Measurements from ENCODE around the gene SMAD7.
A peak's percentile ranks its signal among the peaks of the same experiment; 100 is the strongest.

Gene SMAD7, protein sequence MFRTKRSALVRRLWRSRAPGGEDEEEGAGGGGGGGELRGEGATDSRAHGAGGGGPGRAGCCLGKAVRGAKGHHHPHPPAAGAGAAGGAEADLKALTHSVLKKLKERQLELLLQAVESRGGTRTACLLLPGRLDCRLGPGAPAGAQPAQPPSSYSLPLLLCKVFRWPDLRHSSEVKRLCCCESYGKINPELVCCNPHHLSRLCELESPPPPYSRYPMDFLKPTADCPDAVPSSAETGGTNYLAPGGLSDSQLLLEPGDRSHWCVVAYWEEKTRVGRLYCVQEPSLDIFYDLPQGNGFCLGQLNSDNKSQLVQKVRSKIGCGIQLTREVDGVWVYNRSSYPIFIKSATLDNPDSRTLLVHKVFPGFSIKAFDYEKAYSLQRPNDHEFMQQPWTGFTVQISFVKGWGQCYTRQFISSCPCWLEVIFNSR

DNA sequence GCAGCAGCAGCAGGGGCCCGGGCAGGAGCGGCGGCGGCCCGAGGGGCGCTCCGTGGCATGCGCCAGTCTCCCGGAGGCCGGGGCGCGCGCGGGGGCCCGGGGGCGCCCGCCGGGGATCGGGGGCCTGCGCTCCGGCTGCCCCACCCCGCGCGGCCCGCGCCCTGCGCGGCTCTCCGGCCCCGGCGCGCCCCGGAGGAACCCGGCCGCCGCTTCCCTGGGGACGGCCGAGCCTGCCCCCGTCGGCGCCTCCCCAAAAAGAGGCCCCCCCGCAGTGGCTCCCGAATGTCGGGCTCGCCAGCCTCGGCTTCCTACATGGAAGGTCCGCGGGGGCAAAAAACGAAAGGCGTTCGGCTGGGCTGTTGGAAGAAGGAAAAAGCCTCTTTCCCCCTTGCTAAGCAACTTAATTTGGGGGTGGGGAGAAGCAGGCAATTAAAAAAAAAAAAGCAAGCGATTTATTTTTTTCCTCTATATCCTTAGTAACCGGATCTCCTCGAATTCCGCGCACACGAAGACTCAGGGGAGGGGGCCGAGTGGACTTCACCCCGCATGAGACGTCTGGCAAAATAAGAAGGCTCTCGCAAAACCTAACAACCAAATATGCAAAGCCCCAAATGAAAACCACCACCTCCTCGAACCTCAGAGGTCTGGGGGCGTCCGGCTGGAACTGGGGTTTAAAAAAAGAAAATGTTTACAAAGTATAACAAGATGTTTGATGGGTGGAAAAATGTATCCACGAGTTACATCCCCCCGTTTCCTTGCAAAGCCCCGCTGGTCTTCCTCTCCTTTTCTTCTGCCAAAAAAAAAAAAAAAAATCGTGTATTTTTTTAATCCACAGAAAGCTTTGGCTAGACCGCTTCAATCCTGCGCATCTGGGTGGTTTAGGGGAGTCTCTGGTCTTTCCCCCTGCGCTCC, at the start of gene SMAD7:
SMAD7 (minus strand) TSS at position 430 of the 912 bp plus-strand sequence. CDS start 541 bp downstream, outside the sequence.
- peak; percentile 44 for DNase-seq

DNA sequence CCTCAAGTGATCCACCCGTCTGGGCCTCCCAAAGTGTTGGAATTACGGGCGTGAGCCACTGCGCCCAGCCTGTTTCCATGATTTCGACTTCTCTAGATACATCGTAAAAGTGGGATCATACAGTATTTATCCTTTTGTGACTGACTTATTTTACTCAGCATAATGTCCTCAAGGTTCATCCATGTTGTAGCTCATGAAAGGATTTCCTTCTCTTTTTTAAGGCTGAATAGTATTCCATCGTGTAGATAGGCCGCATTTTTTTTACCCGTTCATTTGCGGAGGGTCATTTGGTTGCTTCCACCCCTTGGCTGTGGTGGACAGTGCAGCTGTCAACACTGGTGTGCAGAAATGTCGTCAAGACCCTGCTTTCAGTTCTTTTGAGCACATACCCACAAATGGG, 48.8 kb upstream of the SMAD7 start:
- no peak for DNase-seq

DNA sequence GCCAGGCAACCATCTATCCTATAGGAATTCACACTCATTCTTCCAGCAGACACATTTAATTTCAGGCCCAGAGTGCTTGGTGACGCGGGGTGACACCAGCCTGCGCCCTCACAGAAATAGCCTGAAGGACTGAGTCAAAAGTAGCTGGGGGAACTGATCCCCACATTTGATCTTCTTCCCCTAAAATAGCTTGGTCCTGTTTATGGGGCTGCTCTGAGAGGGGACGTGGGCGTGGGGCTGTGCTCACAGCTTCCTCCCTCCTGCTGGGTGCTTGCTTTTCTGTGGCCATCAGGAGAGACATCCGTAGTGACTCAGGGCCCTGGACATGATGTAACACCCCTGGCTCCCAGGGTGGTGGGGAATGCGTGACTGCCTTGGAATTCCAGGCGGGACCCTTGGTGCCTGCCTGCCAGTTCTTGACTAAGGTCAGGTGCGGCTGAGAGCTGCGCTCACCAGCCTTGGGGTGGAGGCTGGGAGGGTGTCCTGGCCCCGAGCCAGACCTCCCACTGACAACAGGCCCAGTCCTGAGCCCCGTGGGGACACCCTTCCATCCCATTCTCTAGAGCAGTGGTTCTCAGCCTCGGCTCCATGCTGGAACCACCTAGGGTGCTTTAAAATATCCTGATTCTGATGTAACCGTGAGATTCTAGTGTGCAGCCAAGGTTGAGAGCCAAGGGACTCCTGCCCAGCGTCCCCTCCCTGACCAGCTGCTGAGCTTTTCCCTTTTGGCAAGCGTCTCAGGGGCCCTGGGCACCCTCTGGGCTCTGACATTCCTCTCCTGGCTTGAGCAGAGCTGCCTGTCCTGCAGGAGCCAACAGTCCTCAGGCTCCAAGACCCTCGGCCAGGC, 47.4 kb upstream of the SMAD7 start:
- peak; percentile 99 for DNase-seq

DNA sequence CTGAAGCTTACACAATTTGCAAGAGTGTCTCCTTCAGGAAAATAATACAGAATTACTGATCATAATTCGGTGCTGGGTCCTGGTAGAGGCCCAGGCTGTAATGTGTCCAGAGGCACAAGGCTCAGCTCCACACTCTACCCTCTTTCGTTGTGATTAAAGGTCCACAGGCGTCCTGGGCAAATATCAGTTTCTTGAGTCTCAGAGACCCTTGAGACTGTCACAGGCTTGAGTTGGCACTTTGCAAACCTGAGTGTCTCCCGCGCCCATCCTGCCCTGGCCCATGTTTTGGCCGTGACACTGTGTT, 46.9 kb upstream of the SMAD7 start:
- no peak for DNase-seq

DNA sequence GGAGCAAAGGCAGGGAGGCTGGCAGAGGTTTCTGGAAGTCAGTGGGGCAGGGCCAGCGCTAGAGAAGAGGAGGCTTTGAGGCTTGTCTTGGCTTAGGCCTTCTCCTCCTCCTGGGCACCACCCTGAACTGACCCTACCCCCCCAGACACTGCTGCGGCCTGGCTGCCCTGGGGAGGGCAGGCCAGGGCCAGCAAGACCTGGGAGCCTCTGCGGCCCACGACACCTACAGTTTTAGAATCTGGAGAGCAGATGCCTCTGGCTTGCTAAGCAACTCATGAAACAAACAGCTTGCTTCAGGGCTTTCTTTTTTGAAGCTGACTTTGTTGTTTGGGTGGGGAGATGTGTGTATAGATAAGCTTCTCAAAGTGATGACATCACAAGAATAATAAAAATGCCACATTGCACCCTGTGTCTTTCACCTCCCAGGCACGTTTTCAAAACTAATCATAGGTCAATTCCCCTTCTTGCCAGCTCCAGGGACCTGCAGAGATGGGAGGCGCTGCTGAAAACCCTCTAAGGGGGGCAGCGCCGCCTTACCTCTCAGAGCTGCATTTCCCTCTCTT, 46.2 kb upstream of the SMAD7 start:
- DNase-seq = peak; percentile 86

DNA sequence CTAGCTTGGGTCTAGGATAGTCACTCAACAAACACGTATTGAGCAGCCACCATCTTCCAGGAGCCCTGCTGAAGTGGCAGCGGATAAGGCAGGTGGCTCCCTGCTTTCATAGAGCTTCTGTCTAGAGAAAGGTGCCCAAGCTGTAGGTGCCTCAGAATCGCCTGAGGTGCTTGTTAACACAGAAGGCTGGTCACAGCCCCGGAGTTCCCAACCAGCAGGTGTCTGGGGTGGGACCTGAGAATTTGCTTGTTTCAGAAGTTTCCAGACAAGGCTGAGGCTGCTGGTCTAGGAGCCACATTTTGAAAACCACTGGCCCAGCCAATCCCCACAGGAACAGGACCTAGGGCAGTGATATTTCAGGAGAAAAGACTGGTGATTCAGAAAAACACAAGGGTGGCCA, 45.3 kb upstream of the SMAD7 start:
- DNase-seq = no peak

DNA sequence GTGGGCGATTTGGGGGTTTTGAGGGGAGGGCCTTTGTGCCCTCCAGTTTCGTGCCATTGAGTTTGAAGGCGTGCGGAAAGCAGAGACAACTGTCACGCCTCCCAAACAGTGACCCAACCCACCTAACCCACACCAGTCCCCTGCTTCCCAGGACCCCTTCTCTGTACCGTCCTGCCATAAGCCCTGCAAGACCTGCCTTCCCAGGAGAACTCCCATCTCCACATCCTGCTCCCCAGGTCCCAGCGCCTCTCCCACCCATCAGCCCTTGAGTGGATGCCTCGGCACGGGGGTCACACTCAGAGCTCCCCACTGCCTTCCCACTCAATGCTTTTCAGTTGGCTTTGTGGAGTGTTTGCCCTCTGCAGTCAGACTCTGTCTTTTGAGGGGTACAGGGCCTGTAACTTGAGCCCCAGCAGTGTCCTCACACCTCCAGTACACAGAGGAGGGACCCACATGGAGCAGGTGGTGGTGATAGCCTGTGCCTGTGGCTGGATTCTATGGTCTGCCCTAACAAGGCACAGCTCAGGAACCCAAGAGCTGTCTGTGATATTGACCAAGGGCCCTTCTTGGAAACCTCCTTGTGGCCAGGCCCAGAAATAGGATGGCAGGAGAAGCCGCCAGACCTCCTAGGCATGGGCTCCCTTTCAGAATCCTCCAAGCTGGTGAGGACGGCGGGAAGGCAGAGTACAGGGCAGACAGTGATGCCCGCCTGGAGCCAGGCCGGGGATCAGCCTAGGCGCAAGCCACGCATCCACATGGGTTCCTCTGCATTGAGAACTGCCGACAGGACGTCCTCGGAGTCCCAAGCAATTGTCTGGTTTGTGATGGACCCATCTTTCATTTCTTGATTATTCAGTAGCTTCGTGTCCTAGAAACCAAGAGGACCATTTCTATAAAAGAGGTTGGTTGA, 44.4 kb upstream of the SMAD7 start:
- DNase-seq = no peak

DNA sequence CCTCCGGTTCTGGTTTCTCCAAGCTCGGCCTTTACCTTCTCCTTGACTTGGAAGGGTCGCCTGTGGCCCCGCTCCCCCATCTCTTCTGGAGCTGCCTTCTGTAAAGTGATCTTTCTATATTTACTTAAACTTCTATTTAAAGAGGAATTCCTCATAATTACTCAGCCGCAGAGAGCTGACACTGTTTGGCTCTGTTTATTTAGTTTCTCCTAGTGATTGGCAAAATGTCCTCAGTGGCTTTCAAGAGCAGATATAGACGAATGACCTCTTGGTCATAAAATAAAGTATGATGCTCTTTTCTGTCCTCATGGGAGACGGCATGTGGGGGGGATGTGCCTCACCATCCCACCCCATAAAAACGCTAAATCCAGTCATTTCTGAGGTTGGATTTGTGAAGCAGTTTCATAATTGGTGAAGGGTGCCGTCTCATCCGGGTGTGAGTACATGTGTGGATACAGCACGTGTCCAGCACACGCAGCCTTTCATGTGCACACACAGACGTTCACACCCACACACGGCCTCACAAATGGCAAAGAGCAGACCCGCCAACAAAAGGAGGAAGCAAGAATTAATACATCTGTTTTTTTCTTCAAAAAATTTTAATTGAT, 43.4 kb upstream of the SMAD7 start:
- DNase-seq = peak; percentile 90

DNA sequence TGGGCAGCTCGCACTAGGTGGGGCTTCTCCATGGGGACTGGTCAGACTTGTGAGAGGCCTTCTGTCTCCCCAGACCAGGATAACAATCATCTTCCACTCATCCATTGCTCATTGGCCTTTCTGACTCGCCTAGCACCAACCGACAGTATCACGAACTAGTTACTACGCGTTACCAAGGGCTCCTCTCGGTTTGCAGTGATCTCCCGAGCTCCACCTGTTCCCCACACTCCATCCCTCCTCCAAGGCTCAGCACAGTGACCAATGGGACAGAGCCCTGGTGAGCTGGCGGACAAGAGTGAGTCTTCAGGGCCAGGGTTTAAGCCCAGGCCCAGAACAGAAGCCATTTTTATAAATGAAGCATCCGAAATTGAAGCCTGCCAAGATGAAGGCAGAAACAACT, 42.8 kb upstream of the SMAD7 start:
- peak; percentile 48 for DNase-seq

DNA sequence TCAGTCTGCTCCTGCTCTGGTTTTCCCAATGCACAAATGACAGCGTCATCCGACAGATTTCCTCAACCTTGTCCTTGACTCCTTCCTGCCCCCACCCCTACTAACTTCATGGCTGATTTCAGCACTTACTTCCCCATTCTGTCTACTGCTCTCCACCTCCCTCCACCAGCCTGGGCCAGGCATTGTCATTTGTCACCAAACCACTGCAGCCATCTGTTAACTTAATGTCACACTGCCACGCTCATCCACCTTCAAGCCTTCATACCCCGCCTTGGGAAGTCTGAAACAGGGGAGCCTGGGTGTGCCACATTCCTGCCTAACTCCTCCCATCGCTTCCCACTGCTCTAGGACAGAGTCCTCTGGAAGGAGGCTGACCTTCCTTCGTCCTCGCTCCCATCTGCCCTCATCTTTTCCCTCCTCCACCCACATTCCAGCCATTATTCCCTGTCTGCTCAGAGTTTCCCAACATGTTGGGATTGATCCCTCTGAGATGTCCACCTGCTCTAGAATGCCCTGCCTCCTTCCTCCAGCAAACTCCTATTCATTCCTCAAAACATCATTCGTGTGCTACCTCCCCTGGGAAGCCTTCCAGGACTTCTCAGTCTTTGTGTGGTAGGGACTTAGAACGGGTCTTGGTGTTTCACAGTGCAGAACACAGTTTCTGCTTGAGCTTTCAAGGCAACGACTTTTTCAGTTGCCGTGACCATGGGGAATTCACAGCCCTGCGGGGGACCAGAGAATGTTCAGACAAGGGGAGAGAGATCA, 42.2 kb upstream of the SMAD7 start:
- no peak for DNase-seq

DNA sequence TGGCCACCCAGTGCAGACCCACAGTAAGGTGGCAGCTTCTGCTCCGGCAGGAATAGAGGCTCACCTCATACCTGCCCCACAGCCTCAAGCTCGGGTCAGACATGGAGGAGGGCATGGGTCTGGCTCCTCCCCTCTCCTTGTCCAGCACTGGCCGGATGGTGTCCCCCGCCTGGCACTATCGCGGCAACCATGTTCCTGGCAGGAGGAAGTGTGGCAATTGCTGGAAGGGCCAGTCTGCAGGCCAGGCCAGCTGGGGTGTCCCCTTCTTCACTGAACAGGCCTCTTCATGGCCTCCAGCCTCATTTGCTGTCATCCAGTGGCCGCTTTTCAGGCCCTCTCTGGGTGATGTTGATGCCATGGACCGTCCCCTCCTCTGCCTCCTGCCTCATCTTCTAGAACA, 41.4 kb upstream of the SMAD7 start:
- no peak for DNase-seq

DNA sequence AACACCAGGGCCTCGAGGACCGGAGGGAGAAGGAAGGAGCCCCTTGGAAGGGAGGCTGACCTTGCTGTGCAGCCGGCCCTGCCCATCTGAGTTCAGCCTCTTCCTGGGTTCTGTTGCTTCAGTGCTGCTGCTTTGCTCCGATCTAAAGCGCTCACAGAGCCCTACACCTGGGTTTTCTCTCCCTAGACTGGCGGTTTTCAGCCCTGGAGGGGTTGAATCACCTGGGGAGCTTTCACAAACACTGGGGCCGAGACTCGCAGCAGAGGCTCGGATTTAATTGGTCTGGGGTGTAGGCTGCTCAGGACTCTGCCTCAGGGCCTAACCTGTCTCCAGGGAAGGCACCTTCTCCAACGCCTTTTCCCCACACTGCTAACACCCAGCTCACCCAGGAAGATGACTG, 40.9 kb upstream of the SMAD7 start:
- DNase-seq = no peak

DNA sequence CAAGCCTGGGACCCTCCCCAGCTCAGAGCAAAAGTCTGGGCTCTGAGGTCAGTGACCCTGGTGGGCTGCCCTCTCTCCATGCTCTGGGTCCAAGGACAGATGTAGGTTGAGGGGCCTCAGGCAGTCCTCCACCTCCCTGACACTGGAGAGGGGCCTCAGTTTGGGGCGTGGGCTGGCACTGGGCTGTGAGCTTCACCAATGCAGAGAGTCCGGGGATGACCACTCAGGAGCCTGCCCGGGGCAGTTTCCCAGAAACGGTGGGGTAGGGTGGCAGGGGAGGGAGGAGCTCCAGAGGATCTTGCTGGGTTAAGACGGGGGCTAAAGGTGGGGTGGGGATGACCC, 40.5 kb upstream of the SMAD7 start:
- no peak for DNase-seq

DNA sequence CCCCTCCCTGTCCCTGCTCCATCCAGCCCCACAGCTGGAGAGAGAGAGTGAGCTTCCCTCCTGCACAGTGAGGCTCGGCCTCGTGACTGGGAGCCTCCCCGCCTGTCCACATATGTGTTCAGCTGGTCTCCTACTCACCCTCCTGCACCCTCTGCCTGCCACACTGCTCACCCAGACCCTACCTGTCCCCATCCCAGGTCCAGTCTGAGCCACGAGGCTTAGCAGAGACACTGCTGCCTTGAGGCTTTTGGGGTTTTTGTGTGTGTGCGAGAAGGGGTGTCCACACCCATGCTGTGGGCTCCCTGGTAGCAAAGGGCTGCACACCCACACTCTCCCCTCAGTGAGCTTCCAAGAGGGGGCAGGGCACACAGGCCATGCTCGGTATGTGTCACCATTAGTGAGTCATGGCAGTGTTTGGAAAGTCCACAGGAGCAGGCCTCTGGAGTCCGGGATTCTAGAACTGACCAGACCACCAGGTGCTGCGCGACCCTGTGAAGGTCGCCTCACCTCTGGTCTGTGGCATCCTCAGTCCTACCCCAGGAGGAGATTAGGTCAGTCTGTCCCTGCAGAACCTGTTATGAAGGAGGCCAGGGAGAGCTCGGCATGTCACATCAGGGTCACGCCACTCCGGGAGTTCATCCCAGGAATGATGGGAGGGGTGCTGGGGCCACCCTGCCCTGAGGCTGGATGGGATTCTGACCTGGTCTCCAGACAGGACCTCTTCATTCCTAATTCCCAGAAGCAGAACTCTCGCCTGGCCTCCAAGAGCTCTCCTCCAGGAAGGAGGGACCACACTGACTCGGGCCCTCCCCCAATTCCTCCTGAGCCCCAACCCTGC, 39.9 kb upstream of the SMAD7 start:
- peak; percentile 78 for DNase-seq

DNA sequence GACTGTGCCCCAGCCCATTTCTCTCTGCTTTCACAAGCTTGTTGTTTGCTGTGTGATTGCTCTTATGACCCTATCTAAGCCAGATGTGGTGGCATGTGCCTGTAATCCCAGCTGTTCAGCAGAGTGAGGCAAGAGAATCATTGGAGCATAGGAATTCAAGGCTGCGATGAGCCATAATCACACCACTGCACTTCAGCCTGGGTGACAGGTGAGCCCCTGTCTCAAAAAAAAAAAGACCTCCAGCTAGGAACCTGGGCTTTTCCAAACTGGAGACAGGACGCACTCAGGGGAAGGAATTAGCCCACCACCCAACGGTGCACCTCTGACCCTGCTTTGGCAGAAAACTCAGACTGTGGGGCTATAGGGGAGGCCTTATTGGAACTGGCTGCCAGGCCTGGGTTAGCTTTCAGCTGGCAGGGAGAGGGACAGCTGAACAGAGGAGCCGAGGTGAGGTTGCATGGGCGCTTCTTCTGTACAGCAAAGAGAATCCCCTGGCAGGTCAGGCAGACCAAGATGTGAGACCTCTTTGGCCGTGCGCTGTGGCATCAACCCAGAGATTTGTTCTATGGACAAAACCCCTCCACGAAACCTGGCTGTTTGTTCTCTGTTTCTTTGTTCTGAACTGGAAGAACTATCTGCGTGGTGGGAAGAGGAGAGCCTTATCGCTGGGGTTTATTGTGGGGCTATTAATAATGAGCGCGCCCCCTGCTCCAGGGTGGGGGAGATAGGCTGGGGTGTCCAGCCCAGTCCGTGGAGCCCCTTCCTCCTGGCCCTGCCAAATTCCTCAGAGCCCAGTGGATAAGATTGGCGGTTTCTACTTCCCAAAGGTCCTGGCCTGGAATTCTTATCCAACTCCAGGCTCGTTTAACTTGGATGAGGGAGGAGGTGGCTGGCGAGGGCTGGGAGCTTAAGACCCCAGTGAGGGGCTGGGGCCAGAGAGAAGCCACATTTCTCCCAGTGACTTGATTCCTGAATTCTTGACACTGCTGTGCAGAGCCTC, 38.8 kb upstream of the SMAD7 start:
- no peak for DNase-seq

DNA sequence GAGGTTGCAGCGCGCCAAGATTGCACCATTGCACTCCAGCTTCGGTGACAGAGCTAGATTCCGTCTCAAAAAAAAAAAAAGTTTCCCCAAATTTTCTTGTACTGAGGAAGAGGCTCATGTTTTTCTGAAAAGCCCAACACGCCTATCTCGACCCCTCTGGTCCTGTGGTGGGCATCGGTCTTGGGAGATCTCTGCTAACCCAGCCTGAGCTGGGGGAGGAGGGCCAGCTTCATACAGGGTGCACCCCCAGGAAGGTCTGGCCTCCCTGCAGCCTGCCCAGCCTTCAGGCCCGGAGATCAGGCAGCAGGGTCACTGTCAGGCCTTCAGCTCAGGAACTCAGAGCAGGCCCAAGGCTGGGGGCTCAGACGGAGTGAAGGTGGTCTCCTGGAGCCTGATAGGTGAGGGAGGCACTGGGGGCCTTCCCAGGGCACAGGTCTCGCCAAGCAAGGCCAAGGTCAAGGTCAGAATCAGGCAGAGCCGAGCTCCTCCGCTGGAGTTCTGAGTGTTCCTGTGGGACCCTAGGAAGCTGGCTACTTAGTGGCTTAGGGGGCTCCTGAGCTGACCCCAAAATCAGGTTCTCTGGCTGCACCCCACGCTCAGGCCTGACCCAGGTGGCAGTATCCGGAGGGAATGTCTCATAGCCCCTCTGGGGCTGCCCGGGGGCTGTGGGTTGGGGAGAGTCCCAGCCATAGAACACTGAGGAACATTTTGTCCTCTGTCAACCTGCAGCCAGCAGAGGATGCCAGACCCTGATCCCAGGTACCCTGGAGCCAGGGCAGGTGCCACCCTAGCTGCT, 37.9 kb upstream of the SMAD7 start:
- no peak for DNase-seq

DNA sequence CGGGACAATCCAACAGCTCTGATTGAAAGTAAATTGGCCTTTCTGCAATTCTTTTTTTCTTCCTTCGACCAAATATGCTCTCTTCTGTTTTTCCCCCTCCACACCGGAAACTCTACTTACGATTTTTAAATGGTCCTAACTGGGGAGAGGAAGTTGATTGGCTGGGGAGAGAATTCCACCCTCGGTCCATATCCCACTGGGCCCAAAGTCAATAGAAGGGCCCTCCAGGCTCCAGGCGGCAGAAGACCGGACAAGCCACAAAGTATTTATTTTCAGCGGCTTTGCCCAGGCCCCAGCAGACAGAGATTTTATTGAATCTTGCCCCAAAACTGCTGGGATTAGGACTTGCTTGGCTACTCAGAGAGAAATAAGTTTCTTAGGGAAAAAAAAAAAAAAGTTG, 37.1 kb upstream of the SMAD7 start:
- DNase-seq = no peak
